Hematopoietic multipotent progenitor cell treated with erythropoietin and hydrocortisone succinate and interleukin-3 and kit ligand, for 4 days (in vitro differentiated cells): ENCODE data around the gene CABP2.
"Not testable (repeated sequence)": the region's sequence is repeated elsewhere in the genome, so short reads cannot be mapped to it uniquely, and the experiment has no call there.

Source experiments
- DNase-seq: peaks from one replicate; pipeline ENCODE4 v3.0.0-alpha.2; 2015

Gene CABP2

DNA sequence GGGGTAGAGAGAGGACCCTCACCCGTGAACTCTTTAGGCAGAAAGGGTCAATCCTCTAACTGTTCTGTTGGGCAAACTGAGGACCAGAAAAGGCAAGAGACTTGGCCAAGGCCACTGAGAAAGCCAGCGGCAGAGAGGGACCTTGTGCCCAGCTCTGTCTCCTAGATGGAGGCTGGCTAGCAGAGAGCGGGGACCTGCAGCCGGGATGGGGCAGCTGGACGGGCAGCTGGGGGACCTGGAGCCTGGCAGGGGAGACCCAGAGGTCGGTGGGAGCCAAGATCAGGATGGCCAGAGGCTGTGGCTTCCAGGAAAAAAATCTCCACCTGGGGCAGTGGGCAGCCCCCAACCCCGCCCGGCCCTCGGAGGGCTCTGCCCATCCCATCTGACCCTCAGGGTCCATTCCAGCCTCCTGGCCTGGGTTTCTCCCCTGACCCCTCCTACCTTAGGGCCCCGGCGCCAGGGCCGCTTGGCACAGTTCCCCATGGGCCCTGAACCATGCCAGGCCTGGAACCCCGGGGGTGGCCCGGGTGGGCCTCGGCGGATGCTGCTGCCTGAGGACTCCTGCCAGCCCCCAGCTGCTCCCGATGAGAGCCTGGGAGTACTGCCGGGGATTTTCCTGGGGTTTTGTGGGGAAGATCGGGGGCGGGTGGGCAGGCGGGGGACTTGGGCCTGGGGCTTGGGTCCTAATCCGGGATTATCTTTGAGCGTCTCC lies at the start of gene CABP2:
Gene CABP2, minus strand, starts transcription at position 603 of the 712 bp plus-strand sequence. Its CDS starts 120 bp downstream, at position 483.
- DNase-seq, result no peak

- DNase-seq, result peak; percentile 71
Observed at GRCh38 chr11:67572747-67573419, 49.6 kb upstream of the CABP2 start.

DNA sequence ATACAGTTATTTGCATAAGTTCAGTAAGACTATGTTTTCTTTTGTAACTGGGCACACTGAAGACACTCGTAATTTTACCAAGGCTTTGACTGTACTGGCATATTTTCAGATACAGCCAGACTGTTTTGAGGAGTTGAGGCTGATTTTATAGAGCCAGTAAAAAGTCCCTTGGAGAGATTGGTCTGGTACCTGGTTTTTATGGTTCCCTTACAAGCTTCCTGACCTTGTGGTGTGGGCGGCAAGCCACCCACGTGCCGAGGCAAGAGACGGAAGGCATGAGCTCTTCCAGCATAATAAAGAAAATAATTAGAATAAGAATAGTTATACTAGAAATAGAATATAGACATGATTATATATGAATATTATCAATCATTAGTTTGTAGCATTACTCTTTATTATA lies 49.1 kb upstream of the CABP2 start:
- no peak for DNase-seq

- DNase-seq, result peak; percentile 20
Observed at GRCh38 chr11:67571443-67571842, 48.2 kb upstream of the CABP2 start.

DNA sequence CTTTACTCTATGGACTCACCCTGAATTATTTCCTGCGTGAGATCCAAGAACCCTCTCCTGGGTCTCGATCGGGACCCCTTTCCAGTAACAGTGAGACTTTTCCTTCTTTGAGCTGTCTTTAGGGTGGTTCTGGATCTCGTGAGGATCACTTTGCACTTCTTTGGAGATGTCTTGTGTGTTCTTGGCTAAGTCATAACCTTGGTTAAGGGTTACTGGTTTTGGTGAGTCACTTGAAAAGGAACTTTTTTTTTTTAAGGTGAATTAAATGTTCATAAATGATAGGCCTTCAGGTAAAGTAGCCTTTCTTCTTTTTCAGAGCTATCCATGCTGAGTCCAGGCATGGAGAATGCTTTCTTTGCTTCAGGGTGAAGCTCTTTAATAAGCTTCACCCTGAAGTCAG lies 41.0 kb upstream of the CABP2 start:
- no peak for DNase-seq

DNA sequence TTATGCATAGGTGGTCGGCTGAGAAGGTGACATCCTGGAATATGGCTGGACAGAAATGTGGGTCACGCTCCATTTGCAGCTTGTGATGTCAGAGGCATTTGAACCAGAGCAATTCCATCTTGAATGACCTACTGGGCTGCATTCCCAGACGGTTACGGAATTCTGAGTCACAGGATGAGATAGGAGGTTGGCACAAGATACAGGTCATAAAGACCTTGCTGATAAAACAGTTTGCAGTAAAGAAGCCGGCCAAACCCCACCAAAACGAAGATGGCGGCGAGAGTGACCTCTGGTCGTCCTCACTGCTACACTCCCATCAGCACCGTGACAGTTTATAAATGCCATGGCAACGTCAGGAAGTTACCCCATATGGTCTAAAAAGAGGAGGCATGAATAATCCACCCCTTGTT lies 40.5 kb upstream of the CABP2 start:
- not testable (repeated sequence) for DNase-seq

GRCh38 chr11:67562963-67563704 lies 39.9 kb upstream of the CABP2 start:
- DNase-seq, result no peak

DNA sequence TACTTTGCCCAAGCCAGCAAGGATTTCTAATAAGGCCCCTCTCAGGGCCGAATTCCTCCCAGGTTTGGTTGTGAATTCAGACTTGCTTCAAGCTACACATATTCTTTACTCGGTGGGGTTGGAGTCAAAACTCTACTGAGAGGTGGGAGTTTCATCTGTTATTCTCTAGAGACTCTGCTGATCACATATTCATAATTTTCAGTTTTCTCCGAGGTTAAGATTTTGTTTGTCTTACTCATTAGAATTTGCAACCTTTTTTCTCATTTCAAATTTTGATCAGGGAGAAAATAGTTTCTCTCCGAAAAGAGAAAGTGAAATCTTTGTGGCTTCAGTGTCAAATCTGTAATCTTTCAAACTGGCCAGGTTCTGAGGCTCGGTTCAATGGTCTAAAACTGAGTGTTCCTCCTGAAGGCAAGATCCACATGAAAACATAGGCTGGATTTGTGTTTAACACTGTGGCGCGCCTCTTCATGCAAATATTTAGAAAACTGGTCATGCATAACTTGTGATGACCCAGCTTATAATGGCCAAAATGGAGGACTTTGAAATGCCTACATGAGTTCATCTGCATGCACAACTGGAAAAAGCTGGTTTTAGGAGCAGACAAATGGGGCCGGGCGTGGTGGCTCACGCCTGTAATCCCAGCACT lies 38.8 kb upstream of the CABP2 start:
- no peak for DNase-seq

GRCh38 chr11:67558084-67558772 lies 35.0 kb upstream of the CABP2 start:
- DNase-seq, result no peak

DNA sequence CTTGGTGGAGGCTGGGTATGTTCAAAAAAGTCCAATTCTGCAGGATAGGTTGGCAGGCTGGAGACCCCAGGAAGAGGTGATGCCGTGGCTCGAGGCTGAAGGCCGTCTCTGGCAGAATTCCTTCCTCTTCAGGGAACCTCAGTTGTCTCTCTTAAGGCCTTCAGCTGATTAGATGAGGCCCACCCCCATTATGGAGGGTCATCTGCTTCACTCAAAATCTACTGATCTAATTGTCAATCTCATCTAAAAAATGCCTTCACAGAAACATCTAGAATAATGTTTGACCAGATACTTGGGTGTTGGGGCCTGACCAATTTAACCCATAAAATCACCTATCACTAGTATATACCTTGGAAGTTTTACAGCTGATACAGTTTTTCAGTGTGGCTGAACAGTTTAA lies 33.0 kb upstream of the CABP2 start:
- DNase-seq, result no peak

GRCh38 chr11:67551697-67552096 lies 28.5 kb upstream of the CABP2 start:
- not testable (repeated sequence) for DNase-seq

GRCh38 chr11:67551127-67551526 lies 27.9 kb upstream of the CABP2 start:
- no peak for DNase-seq

DNA sequence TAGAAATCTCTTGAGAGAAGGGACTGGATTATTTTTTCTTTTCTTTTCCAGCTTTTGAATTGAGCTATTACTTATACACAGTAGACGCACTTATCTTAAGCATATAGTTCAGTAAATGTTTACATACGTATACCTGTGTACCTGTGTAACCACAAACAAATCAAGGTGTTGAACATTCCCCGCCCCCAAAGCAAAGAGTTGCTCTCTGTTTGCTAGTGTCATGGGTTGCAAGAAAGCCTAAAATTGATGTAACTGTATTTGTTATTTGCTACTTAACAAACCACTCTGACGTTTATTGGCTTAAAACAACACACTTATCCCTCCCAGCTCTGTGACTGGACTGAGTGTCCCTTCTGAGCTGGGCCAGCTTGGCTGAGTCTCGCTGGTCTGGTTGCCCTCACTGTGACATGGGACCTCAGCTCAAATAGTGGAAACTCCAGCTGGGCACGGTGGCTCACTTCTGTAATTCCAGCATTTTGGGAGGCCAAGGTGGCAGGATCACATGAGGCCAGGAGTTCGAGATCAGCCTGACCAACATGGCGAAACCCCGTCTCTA lies 25.4 kb upstream of the CABP2 start:
- no peak for DNase-seq

DNA sequence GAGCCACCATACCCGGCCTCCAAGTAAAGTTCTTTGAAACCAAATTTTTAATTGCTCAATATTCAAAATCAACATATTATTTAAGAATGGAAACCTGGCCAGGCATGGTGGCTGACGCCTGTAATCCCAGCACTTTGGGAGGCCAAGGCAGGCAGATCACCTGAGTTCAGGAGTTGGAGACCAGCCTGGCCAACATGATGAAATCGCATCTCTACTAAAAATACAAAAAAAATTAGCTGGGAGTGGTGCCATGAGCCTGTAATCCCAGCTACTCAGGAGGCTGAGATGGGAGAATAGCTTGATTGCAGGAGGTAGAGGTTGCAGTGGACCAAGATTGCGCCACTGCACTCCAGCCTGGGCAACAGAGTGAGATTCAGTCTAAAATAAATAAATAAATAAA lies 24.9 kb upstream of the CABP2 start:
- DNase-seq, result not testable (repeated sequence)

GRCh38 chr11:67545280-67545679 lies 22.0 kb upstream of the CABP2 start:
- DNase-seq, result peak; percentile 53

GRCh38 chr11:67544616-67545242 lies 21.5 kb upstream of the CABP2 start:
- no peak for DNase-seq

GRCh38 chr11:67543585-67543984 lies 20.3 kb upstream of the CABP2 start:
- DNase-seq, result no peak

DNA sequence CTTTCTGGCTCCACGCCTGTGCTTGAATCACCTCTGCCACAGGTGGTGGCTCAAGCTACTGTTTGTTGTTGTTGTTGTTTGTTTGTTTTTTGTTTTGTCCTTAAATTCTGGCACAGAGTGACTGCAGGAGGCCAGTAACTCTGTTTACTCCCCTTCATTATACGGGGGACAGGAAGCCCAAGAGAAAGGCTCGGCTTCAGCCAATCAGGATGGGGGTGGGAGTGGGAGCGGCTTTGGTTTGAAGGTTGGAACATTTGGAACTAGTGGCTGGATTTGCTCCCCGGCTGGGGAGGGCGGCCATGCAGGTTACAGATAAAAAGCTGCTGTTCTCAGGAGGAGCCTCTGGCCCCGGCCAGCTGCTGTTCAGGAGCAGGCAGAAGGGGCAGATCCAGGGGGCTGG lies 19.7 kb upstream of the CABP2 start:
- no peak for DNase-seq

- no peak for DNase-seq
Observed at GRCh38 chr11:67542169-67542568, 18.9 kb upstream of the CABP2 start.

GRCh38 chr11:67541198-67541597 lies 18.0 kb upstream of the CABP2 start:
- no peak for DNase-seq

DNA sequence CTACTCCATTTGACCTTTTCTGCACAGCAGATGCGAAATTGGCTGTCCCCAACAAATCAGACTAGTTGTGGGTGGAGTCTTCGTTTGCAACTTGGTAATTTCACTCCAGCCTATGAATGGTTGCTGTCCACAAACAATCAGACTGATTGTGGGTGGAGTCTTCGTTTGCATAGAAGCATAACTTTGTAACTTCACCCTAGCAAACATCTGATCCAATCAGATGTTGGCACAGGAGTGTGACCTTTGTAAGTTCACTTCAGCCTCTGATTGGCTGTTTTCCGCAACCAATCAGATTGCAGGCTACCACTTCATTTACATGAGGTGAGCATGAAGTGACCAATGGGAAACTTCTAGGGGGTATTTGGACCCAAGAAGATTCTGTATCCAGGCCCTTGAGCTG lies 16.3 kb upstream of the CABP2 start:
- peak; percentile 15 for DNase-seq
